SK-N-MC (cell line): ENCODE data around the gene RTN4R.

Experiments used
- DNase-seq: peaks from one replicate; pipeline ENCODE4 v3.0.0-alpha.2; 2011; ENCODE audit warnings: low read depth, low spot score
- H3K27ac ChIP-seq: fragments of 200-600 bp; sonication (generic); 2 replicates; pipeline ENCODE4 v1.5.1; 2016; ENCODE audit warnings: mixed run types
- H3K36me3 ChIP-seq: fragments of 200-600 bp; sonication (generic); 2 replicates; pipeline ENCODE4 v1.6.1; 2017; ENCODE audit warnings: antibody characterized with exemption, low read length, mixed read lengths; ENCODE audit not compliant: insufficient read depth
- H3K4me3 ChIP-seq: fragments of 200-600 bp; sonication (generic); 2 replicates; pipeline ENCODE4 v1.5.1; 2016
- H3K9ac ChIP-seq: fragments of 200-600 bp; sonication (generic); 2 replicates; pipeline ENCODE4 v1.8.0; 2017; ENCODE audit warnings: mixed run types, mixed read lengths; ENCODE audit not compliant: insufficient read length
- H3K9me3 ChIP-seq: fragments of 200-600 bp; sonication (generic); 2 replicates; pipeline ENCODE4 v1.6.1; 2017; ENCODE audit warnings: low read depth, mild to moderate bottlenecking, antibody characterized with exemption, low read length, moderate library complexity, mixed read lengths
- EZH2 ChIP-seq: fragments of 200-600 bp; sonication (generic); IDR thresholded peaks from one replicate; pipeline ENCODE4 v1.6.1; 2017; ENCODE audit warnings: antibody characterized with exemption
- FOXP2 ChIP-seq: optimal IDR thresholded peaks from 2 replicates; pipeline ENCODE3; 2011; ENCODE audit warnings: mild to moderate bottlenecking, moderate library complexity; ENCODE audit not compliant: insufficient read depth; ENCODE audit errors: extremely low read length, control extremely low read depth
- POLR2AphosphoS5 ChIP-seq: IDR thresholded peaks from 2 replicates; pipeline ENCODE4 v1.6.1; 2012; ENCODE audit warnings: mild to moderate bottlenecking, low read depth, low read length, borderline replicate concordance

RTN4R gene

GRCh38 chr22:20260071-20260765 is 7.9 kb downstream of the RTN4R start:
- no peak overlapping the region for H3K4me3 ChIP-seq
- no peak for TF ChIP-seq EZH2
- TF ChIP-seq POLR2AphosphoS5, result no peak
- no peak for TF ChIP-seq FOXP2
- H3K36me3 ChIP-seq, result no peaks in the 10 kb centered on the region
- H3K27ac ChIP-seq, result no peak overlapping the region
- H3K9me3 ChIP-seq, result no peaks in the 10 kb centered on the region
- DNase-seq, result no peak
- H3K9ac ChIP-seq, result no peak overlapping the region

- H3K9ac ChIP-seq, result no peak overlapping the region
- TF ChIP-seq POLR2AphosphoS5 (no peak), FOXP2 (no peak), EZH2 (no peak)
- no peak overlapping the region for H3K27ac ChIP-seq
- no peak for DNase-seq
- H3K36me3 ChIP-seq, result no peaks in the 10 kb centered on the region
- no peak overlapping the region for H3K4me3 ChIP-seq
- no peaks in the 10 kb centered on the region for H3K9me3 ChIP-seq
These were observed 8.8 kb downstream of the RTN4R start for GRCh38 chr22:20259327-20259688.

GRCh38 chr22:20258584-20259326 is 9.4 kb downstream of the RTN4R start:
- TF ChIP-seq EZH2 (no peak), FOXP2 (no peak), POLR2AphosphoS5 (no peak)
- no peak overlapping the region for H3K27ac ChIP-seq
- no peaks in the 10 kb centered on the region for H3K9me3 ChIP-seq
- H3K4me3 ChIP-seq, result no peak overlapping the region
- no peak overlapping the region for H3K9ac ChIP-seq
- no peaks in the 10 kb centered on the region for H3K36me3 ChIP-seq
- DNase-seq, result no peak

- H3K9me3 ChIP-seq, result no peaks in the 10 kb centered on the region
- H3K4me3 ChIP-seq, result no peak overlapping the region
- TF ChIP-seq EZH2 (no peak), POLR2AphosphoS5 (no peak), FOXP2 (no peak)
- DNase-seq, result no peak
- H3K27ac ChIP-seq, result no peak overlapping the region
- H3K9ac ChIP-seq, result no peak overlapping the region
- H3K36me3 ChIP-seq, result no peaks in the 10 kb centered on the region
These were observed 10.2 kb downstream of the RTN4R start for GRCh38 chr22:20258021-20258299.

- Histone ChIP-seq H3K9me3 (no peaks in the 10 kb centered on the region), H3K36me3 (no peaks in the 10 kb centered on the region), H3K9ac (no peak overlapping the region), H3K27ac (no peak overlapping the region), H3K4me3 (no peak overlapping the region)
- no peak for DNase-seq
- TF ChIP-seq POLR2AphosphoS5 (no peak), EZH2 (no peak), FOXP2 (no peak)
These were observed 10.7 kb downstream of the RTN4R start for GRCh38 chr22:20257212-20258020.

- Histone ChIP-seq H3K9ac (no peak overlapping the region), H3K9me3 (no peaks in the 10 kb centered on the region), H3K4me3 (no peak overlapping the region), H3K36me3 (no peaks in the 10 kb centered on the region), H3K27ac (no peak overlapping the region)
- DNase-seq, result no peak
- no peak for TF ChIP-seq FOXP2
- no peak for TF ChIP-seq POLR2AphosphoS5
- TF ChIP-seq EZH2, result no peak
These were observed 11.4 kb downstream of the RTN4R start for GRCh38 chr22:20256551-20257211.

- H3K27ac ChIP-seq, result no peak overlapping the region
- DNase-seq, result no peak
These were observed 12.1 kb downstream of the RTN4R start for GRCh38 chr22:20256027-20256426.

More at GRCh38 chr22:20256027-20256426, 12.1 kb downstream of the RTN4R start:
- Histone ChIP-seq H3K36me3 (no peaks in the 10 kb centered on the region), H3K4me3 (no peak overlapping the region), H3K9me3 (no peaks in the 10 kb centered on the region), H3K9ac (no peak overlapping the region)
- TF ChIP-seq POLR2AphosphoS5, result no peak
- TF ChIP-seq FOXP2, result no peak
- TF ChIP-seq EZH2, result no peak
